ENCODE measurements around the gene DCP2. TPM values are rescaled to one million over a fixed set of nuclear protein-coding genes. Genes with fewer than 3 reads are reported as not detected.

DCP2 gene
- total RNA-seq: 100 to 1,000 TPM; 129 TPM

- H3K4me1 Mint-ChIP-seq (ENCODE audit: low read depth): peaks cover 38% of the 10 kb centered on the region
- intact Hi-C loops (cut with micrococcal nuclease): loop anchor here (1.0 to 10.0 kb wide), 11 partner anchors 12 to 1742 kb away; partner anchors contain the start of genes REEP5, SRP19 and YTHDC2
- peak; percentile 96 for DNase-seq
- H3K27ac Mint-ChIP-seq: peak within 1 kb of the TSS; percentile 95
- CTCF ChIA-PET: interaction anchor here (0.9 to 2.3 kb wide), 4 partner anchors 9 to 114 kb away, joined by 4 to 9 read pairs (median 4); no protein-coding TSS in a partner anchor
- H3K27me3 Mint-ChIP-seq (ENCODE audit: low read depth): no peaks in the 10 kb centered on the region
- H3K9me3 Mint-ChIP-seq: no peaks in the 10 kb centered on the region
- peaks cover 7% of the 10 kb centered on the region for H3K36me3 Mint-ChIP-seq (ENCODE audit: low read depth)
- peak within 1 kb of the TSS; percentile 96 for H3K4me3 Mint-ChIP-seq
Measured at GRCh38 chr5:112976432-112977309, at the start of gene DCP2. DCP2 (plus strand) TSS chr5:112976798; CDS start chr5:112976934, 136 bp downstream.

- Mint-ChIP-seq H3K4me3 (no peak overlapping the region), H3K27me3 (ENCODE audit: low read depth) (no peaks in the 10 kb centered on the region), H3K9me3 (peaks cover 2% of the 10 kb centered on the region), H3K4me1 (ENCODE audit: low read depth) (peaks cover 38% of the 10 kb centered on the region), H3K27ac (no peak overlapping the region), H3K36me3 (ENCODE audit: low read depth) (no peaks in the 10 kb centered on the region)
- no peak for DNase-seq
- CTCF ChIA-PET: interaction anchor here (0.6 kb wide), 1 partner anchor 68 kb away, joined by 3 read pairs; the partner anchor contains the start of gene SRP19
- intact Hi-C loops (cut with micrococcal nuclease): loop anchor here (1.0 to 10.0 kb wide), 2 partner anchors 34 to 515 kb away; partner anchors contain the start of gene EPB41L4A
Measured at GRCh38 chr5:112929336-112930081, 47.1 kb upstream of the DCP2 start.

DNA sequence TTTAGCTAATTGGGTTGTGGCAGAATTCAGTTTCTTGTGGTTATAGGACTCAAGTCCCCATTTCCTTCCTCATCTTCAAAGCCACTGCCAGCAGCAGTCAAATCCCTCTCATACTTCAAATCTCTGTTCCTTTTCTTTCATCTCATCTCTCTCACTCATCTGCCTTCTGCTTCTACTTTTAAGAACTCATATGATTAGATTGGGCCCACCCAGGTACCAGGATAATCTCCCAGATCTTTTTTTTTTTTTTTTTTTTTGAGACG lies 46.6 kb upstream of the DCP2 start:
- Mint-ChIP-seq H3K9me3 (peaks cover 2% of the 10 kb centered on the region), H3K36me3 (ENCODE audit: low read depth) (no peaks in the 10 kb centered on the region), H3K4me1 (ENCODE audit: low read depth) (peaks cover 39% of the 10 kb centered on the region), H3K27me3 (ENCODE audit: low read depth) (no peaks in the 10 kb centered on the region), H3K27ac (no peak overlapping the region), H3K4me3 (no peak overlapping the region)
- CTCF ChIA-PET: interaction anchor here (0.6 kb wide), 1 partner anchor 69 kb away, joined by 3 read pairs; the partner anchor contains the start of gene SRP19
- intact Hi-C loops (cut with micrococcal nuclease): loop anchor here (1.0 kb wide), 1 partner anchor 33 kb away; no protein-coding TSS in a partner anchor
- no peak for DNase-seq

DNA sequence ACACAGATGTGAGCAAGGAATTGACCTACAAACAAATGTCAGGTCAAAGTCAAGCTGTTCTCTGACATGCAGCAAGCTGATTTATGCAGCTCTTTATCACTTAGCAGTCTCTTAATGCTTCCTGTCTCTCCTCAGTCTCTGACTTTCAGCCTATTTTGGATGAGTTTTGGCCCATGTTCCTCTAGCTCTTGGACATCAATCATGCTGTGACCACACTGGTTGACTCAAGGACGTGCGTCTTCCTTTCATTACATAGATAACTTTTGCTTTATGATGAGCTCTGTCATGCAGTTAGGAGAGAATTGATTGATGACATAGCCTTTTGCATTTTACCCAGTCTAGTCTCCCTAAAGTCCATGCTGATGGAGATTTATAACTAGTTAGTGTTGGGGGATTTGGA lies 45.1 kb upstream of the DCP2 start:
- CTCF ChIA-PET: interaction anchor here (0.9 kb wide), 1 partner anchor 29 kb away, joined by 7 read pairs; no protein-coding TSS in a partner anchor
- intact Hi-C loops (cut with micrococcal nuclease): no loop called here
- H3K36me3 Mint-ChIP-seq (ENCODE audit: low read depth): no peaks in the 10 kb centered on the region
- H3K27ac Mint-ChIP-seq: no peak overlapping the region
- peaks cover 39% of the 10 kb centered on the region for H3K4me1 Mint-ChIP-seq (ENCODE audit: low read depth)
- H3K27me3 Mint-ChIP-seq (ENCODE audit: low read depth): no peaks in the 10 kb centered on the region
- no peak for DNase-seq
- H3K9me3 Mint-ChIP-seq: peaks cover 2% of the 10 kb centered on the region
- no peak overlapping the region for H3K4me3 Mint-ChIP-seq

DNA sequence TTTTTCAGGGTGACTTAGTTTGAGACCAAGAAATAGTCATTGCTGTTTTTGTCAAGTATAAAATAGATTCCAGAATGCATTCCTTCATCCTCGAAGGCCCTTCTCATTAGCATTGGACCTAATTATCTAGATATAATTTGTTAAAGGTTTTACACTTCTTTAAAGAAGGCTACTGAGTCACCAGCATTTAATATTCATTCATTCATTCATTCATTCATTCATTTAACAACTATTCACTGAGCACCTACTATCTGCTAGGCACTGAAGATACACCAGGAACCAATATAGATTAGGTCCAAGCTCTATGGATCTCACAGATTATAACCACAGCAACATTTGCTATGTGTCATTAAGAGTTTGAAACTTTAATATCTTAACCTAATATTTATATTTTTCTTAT lies 43.5 kb upstream of the DCP2 start:
- Mint-ChIP-seq H3K27ac (no peak overlapping the region), H3K9me3 (peaks cover 2% of the 10 kb centered on the region), H3K36me3 (ENCODE audit: low read depth) (no peaks in the 10 kb centered on the region), H3K27me3 (ENCODE audit: low read depth) (no peaks in the 10 kb centered on the region), H3K4me3 (no peak overlapping the region), H3K4me1 (ENCODE audit: low read depth) (peaks cover 37% of the 10 kb centered on the region)
- intact Hi-C loops (cut with micrococcal nuclease): no loop called here
- DNase-seq: no peak
- CTCF ChIA-PET: interaction anchor here (0.8 to 2.3 kb wide), 2 partner anchors 10 to 382 kb away, joined by 3 to 11 read pairs; no protein-coding TSS in a partner anchor

- no peaks in the 10 kb centered on the region for H3K36me3 Mint-ChIP-seq (ENCODE audit: low read depth)
- no peak overlapping the region for H3K27ac Mint-ChIP-seq
- CTCF ChIA-PET: interaction anchor here (0.8 to 2.3 kb wide), 4 partner anchors 10 to 383 kb away, joined by 3 to 11 read pairs (median 4); no protein-coding TSS in a partner anchor
Measured at GRCh38 chr5:112933651-112934365, 42.8 kb upstream of the DCP2 start.

GRCh38 chr5:112934366-112934663 lies 42.3 kb upstream of the DCP2 start:
- Mint-ChIP-seq H3K27ac (no peak overlapping the region), H3K27me3 (ENCODE audit: low read depth) (no peaks in the 10 kb centered on the region), H3K9me3 (peaks cover 2% of the 10 kb centered on the region), H3K4me1 (ENCODE audit: low read depth) (peaks cover 26% of the 10 kb centered on the region), H3K36me3 (ENCODE audit: low read depth) (no peaks in the 10 kb centered on the region), H3K4me3 (no peak overlapping the region)
- CTCF ChIA-PET: interaction anchor here (0.8 to 2.3 kb wide), 4 partner anchors 11 to 86 kb away, joined by 3 to 11 read pairs (median 4); no protein-coding TSS in a partner anchor
- intact Hi-C loops (cut with micrococcal nuclease): loop anchor here (1.0 kb wide), 1 partner anchor 30 kb away; no protein-coding TSS in a partner anchor
- no peak for DNase-seq

More at GRCh38 chr5:112933651-112934365, 42.8 kb upstream of the DCP2 start:
- Mint-ChIP-seq H3K27me3 (ENCODE audit: low read depth) (no peaks in the 10 kb centered on the region), H3K9me3 (peaks cover 2% of the 10 kb centered on the region), H3K4me1 (ENCODE audit: low read depth) (peaks cover 30% of the 10 kb centered on the region), H3K4me3 (no peak overlapping the region)
- intact Hi-C loops (cut with micrococcal nuclease): loop anchor here (1.0 kb wide), 1 partner anchor 30 kb away; no protein-coding TSS in a partner anchor
- DNase-seq: no peak

- H3K27ac Mint-ChIP-seq: no peak overlapping the region
- intact Hi-C loops (cut with micrococcal nuclease): no loop called here
- peaks cover 2% of the 10 kb centered on the region for H3K9me3 Mint-ChIP-seq
- H3K36me3 Mint-ChIP-seq (ENCODE audit: low read depth): no peaks in the 10 kb centered on the region
- CTCF ChIA-PET: interaction anchor here (1.6 kb wide), 1 partner anchor 76 kb away, joined by 3 read pairs; no protein-coding TSS in a partner anchor
- DNase-seq: no peak
- H3K4me1 Mint-ChIP-seq (ENCODE audit: low read depth): peaks cover 14% of the 10 kb centered on the region
- H3K27me3 Mint-ChIP-seq (ENCODE audit: low read depth): no peaks in the 10 kb centered on the region
- no peak overlapping the region for H3K4me3 Mint-ChIP-seq
Measured at GRCh38 chr5:112935675-112936074, 40.9 kb upstream of the DCP2 start.

GRCh38 chr5:112938286-112938685 lies 38.3 kb upstream of the DCP2 start:
- no peak for DNase-seq
- intact Hi-C loops (cut with micrococcal nuclease): no loop called here
- no peaks in the 10 kb centered on the region for H3K36me3 Mint-ChIP-seq (ENCODE audit: low read depth)
- H3K4me3 Mint-ChIP-seq: no peak overlapping the region
- H3K27ac Mint-ChIP-seq: no peak overlapping the region
- H3K9me3 Mint-ChIP-seq: peaks cover 2% of the 10 kb centered on the region
- CTCF ChIA-PET: interaction anchor here (0.7 kb wide), 1 partner anchor 399 kb away, joined by 3 read pairs; no protein-coding TSS in a partner anchor
- H3K27me3 Mint-ChIP-seq (ENCODE audit: low read depth): no peaks in the 10 kb centered on the region
- H3K4me1 Mint-ChIP-seq (ENCODE audit: low read depth): peaks cover 7% of the 10 kb centered on the region

DNA sequence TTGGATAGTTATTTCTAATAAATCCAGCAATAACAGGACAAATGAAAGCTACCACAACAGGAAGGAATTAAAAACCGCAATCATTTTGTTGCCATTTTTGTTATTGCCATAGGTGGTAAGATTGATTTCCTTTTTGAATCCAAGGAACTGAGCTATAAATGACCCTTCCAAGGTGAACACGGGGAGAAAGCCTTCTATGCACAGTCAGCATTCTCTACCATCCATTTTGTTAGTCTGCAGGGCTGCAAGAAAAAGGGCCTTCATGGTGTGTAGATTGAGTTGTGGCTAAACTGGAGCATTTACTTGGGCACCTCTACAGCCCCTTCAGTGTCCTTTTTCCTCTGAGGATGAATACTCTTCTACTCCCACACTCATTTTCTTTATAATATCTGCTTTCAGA lies 35.9 kb upstream of the DCP2 start:
- H3K36me3 Mint-ChIP-seq (ENCODE audit: low read depth): no peaks in the 10 kb centered on the region
- H3K4me1 Mint-ChIP-seq (ENCODE audit: low read depth): no peaks in the 10 kb centered on the region
- no peak overlapping the region for H3K4me3 Mint-ChIP-seq
- DNase-seq: no peak
- H3K27me3 Mint-ChIP-seq (ENCODE audit: low read depth): no peaks in the 10 kb centered on the region
- CTCF ChIA-PET: interaction anchor here (0.6 to 1.4 kb wide), 2 partner anchors 18 to 129 kb away, joined by 5 to 6 read pairs; no protein-coding TSS in a partner anchor
- H3K9me3 Mint-ChIP-seq: no peaks in the 10 kb centered on the region
- intact Hi-C loops (cut with micrococcal nuclease): no loop called here
- no peak overlapping the region for H3K27ac Mint-ChIP-seq

DNA sequence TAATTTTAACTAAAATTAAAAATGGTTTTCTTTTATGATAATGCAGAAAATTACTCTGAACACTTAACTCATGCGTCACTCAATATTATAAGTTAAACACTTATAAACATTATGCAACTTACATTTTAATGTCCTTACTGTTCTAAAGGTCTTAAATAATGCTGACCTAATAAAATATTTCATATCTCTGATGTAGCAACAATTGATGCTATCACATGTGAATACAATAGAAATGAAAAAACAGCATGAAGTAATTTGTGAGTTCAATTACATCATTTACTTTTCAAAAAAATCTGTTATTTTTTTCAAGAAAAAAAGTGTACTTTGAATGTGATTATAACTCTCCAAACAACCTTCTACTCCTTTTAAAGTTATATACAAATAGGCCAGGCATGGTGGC lies 28.1 kb upstream of the DCP2 start:
- CTCF ChIA-PET: no interaction called here
- Mint-ChIP-seq H3K4me3 (no peak overlapping the region), H3K4me1 (ENCODE audit: low read depth) (peaks cover 9% of the 10 kb centered on the region), H3K27ac (no peak overlapping the region), H3K36me3 (ENCODE audit: low read depth) (no peaks in the 10 kb centered on the region), H3K9me3 (no peaks in the 10 kb centered on the region), H3K27me3 (ENCODE audit: low read depth) (no peaks in the 10 kb centered on the region)
- intact Hi-C loops (cut with micrococcal nuclease): no loop called here
- no peak for DNase-seq

Measured in activated naive CD4-positive, alpha-beta T cell treated with anti-CD3 and anti-CD28 coated beads for 36 hours (primary cell).